COLO668 (cell line): Measurements from ENCODE around the gene SLC28A3.

Experiments
- DNase-seq: peaks from one replicate; lab custom pipeline; 2025; ENCODE audit not compliant: unreplicated experiment; lab: John Stamatoyannopoulos, UW

Gene SLC28A3

GRCh38 chr9:84251921-84252320 is 88.6 kb downstream of the SLC28A3 start:
- no peak for DNase-seq

DNA sequence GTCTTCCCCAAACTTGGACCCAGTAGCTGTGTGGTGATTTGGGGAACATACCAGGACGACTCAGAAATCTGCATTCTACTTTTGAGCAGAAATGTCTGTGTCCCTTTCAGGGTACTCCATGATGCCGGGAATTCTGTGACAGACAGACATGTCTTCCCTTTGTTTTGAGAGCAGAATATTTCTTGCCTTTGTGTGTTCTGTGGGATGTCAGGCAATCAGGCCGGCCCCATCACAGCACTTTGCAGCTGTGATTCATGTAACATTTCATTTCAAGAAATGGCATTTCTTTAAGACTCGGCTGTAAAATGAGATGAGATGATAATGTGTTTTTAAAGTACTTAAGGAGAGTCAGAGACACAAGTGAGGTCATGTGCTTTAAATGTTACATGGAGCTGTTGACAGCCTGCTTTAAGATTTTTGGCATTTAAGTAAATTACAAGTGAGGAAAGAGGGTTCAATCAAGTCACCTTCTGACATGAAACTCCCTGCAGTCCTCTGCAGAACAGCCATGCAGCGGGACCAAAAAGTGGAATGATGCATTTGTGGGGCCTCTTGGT is 98.7 kb downstream of the SLC28A3 start:
- DNase-seq: no peak

DNA sequence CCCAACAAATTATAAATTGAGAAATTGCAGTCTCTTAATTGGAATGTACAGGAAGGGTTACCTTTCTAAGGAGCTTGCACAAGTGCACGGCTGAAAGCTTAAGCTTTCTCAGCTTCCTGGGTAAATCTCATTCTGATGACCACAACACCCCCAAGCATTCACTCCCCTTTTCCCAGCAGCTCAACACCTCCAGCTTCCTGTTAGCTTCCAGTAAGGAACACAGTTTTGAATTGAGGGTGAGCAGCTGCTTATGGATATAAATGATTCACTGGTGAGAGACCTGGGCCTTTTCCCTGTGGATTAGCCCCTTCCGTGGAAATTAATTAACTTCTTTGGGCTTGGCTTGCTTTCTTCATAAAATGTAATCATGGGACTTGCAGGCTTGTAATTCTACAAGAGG is 101.2 kb downstream of the SLC28A3 start:
- no peak for DNase-seq

DNA sequence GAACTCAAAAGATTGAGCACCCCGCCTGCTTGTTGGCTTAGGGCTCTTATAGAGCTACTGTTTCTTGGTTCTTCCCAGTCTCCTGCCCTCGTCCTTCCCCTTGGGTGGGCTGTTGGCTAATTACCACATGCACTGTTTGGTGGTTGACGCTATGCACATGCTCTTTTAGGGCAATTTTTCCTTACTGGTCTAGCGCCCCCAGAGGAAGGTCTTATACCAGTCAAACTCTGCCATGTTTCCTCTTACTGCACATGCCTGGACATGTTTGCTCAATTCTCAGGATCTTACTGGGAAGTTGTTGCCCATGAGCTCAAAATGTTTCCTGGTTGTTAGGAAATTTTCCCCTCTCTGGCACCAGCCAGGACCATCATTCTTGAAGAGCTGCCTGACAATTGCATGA is 101.9 kb downstream of the SLC28A3 start:
- no peak for DNase-seq

GRCh38 chr9:84235511-84235910 is 105.0 kb downstream of the SLC28A3 start:
- DNase-seq: no peak

DNA sequence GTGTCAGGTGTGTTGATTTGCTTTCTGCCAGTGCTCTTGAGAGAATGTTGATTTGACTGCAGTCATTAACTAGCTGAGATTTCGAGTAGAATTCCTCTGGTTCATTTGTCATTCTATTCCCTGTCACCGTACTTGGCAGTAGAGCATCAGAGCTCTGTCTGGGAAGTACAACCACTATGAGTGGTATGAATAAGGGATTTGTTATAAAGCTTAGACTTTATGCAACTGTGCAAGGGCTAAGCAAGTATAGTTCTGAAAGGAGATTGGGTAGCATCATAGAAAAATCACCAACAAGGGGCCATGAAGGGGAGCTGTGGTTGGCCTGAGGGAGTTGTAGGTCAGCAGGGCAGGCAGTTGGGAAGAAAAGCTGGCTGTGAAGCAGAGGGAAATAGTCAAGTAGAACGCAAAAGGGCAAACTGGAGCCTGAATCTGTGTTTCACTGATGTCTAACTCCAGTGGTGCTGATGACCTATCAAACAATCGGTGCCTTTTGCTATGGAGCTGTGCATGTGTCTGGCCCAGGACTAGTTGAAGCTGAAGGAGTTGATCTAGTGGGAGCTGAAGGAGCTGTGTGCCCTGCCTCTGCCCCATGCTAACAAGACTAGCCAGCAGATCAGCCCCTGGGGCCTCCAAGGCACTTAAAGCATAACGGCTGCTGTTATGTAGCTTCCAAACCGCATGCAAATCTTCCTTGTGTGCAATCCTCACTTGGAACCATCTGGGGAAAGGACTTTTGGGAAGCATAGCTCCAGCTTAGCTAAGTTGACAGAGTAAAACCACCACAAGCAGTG is 110.0 kb downstream of the SLC28A3 start:
- no peak for DNase-seq

DNA sequence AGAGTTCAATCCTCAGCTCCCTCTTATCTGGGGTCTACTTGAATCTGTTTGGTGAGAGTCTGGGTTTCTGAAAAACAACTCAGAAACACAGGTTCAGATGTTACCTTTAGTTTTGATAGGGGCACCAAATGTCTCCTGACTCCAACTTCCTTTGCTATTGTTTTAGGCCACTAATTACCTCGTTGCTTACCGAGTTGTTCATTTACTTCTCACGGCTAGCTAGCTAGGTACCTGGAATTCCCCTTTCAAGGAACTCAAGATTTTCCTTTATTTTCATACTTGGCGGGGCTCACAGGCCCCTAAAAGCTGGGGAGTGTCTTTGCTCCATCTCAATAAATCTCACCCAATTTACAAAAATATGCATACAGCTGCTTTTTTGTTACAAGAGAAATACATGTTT is 111.4 kb downstream of the SLC28A3 start:
- DNase-seq: no peak

GRCh38 chr9:84228130-84228720 is 112.3 kb downstream of the SLC28A3 start:
- no peak for DNase-seq

DNA sequence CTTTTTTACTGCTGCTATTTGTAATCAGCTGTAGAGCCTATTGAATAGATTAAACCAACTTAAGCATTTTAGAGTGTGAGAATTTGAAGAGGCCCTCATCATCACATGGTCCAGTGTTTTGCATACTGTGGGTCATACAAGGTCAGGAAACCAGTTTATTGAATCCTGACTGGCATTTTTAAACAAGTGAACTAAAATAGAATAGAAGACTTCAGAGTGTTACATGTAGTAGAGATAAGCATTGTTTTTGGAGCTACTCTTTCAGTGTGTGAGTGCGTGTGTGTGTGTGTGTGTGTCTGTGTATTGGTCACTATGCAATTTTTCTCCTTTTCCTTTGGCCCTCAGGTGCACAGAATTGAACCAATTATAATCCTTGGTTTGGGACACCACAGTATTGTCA is 114.4 kb downstream of the SLC28A3 start:
- DNase-seq: no peak
